ENCODE results near the gene DUSP12.
A peak's percentile ranks its signal among the peaks of the same experiment; 100 is the strongest.

DNA sequence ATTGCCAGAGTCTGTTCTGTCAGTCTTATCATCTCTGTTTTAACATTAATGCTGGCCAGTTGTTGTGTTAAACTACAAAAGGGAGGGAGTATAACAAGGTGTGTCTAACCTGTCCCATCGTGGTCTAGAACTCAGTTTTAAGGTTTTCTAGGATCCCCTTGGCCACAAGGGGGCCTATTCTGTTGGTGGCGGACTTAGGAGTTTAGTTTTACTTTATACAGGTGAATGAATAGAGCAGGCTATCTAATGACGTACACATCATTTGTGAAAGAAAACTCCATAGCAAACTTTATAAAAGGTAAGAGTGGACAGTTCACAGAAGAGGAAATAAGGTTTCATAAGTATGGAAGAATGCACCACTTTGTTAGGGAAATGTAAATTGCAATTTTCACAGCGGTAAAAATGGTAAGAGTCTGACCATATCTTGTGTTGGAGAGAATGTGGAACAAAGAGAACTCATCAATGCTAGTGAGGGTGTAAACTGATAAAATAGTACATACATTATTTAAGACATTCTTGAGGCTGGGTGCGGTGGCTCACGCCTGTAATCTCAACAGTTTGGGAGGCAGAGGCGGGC lies 14.0 kb downstream of the DUSP12 start:
- no peak for TF ChIP-seq POLR2AphosphoS5 (IDR thresholded peaks at IDR 0.05)
- TF ChIP-seq, protein P1, sequence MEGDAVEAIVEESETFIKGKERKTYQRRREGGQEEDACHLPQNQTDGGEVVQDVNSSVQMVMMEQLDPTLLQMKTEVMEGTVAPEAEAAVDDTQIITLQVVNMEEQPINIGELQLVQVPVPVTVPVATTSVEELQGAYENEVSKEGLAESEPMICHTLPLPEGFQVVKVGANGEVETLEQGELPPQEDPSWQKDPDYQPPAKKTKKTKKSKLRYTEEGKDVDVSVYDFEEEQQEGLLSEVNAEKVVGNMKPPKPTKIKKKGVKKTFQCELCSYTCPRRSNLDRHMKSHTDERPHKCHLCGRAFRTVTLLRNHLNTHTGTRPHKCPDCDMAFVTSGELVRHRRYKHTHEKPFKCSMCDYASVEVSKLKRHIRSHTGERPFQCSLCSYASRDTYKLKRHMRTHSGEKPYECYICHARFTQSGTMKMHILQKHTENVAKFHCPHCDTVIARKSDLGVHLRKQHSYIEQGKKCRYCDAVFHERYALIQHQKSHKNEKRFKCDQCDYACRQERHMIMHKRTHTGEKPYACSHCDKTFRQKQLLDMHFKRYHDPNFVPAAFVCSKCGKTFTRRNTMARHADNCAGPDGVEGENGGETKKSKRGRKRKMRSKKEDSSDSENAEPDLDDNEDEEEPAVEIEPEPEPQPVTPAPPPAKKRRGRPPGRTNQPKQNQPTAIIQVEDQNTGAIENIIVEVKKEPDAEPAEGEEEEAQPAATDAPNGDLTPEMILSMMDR (IDR thresholded peaks at IDR 0.05 in 8 of 11, conservative IDR thresholded peaks at IDR 0.05 in 3 of 11): peak in 10 of 11 experiments; percentile 17 to 69 (median 56)

Measured in spleen (tissue), 7 donors.